ENCODE data around the gene CLN3. TPM values are rescaled to one million over a fixed set of nuclear protein-coding genes. Genes with fewer than 3 reads are reported as not detected.

CLN3 gene
- total and polyA plus RNA-seq, 5 donors = 10.0 to 17.9 (median 12.4) TPM

GRCh38 chr16:28498666-28499381, 7.0 kb upstream of the CLN3 start:
- Histone ChIP-seq H3K27ac (ENCODE audit: low read length) (no peak overlapping the region), H3K27me3 (ENCODE audit: control insufficient read depth, insufficient read depth) (no peaks in the 10 kb centered on the region), H3K4me3 (ENCODE audit: low read length) (no peak overlapping the region), H3K4me1 (ENCODE audit: control insufficient read depth, insufficient read depth, low read length) (no peaks in the 10 kb centered on the region), H3K9me3 (ENCODE audit: control insufficient read depth, low read length) (no peaks in the 10 kb centered on the region)
- intact Hi-C loops (cut with DNase I) = loop anchor here in 1 of 4 donors (10.0 kb wide), 1 partner anchor 116 kb away; the partner anchor contains the start of gene SULT1A1
- DNase-seq (peak in 1 of 3 donors; percentile 11), ATAC-seq (no peak)
- WGBS = 86% methylated on average over 15 of the region's 15 CpGs

GRCh38 chr16:28497861-28498599, 6.2 kb upstream of the CLN3 start:
- no peaks in the 10 kb centered on the region for H3K27me3 ChIP-seq (ENCODE audit: control insufficient read depth, insufficient read depth)
- 85% methylated on average over 33 of the region's 33 CpGs for WGBS
- intact Hi-C loops (cut with DNase I) = loop anchor here in 1 of 4 donors (10.0 kb wide), 1 partner anchor 117 kb away; the partner anchor contains the start of gene SULT1A1
- DNase-seq (no peak), ATAC-seq (no peak)
- no peak overlapping the region for H3K4me3 ChIP-seq (ENCODE audit: low read length)
- H3K4me1 ChIP-seq (ENCODE audit: control insufficient read depth, insufficient read depth, low read length) = no peaks in the 10 kb centered on the region
- no peaks in the 10 kb centered on the region for H3K9me3 ChIP-seq (ENCODE audit: control insufficient read depth, low read length)
- H3K27ac ChIP-seq (ENCODE audit: low read length) = no peak overlapping the region

- Histone ChIP-seq H3K4me3 (ENCODE audit: low read length) (no peak overlapping the region), H3K9me3 (ENCODE audit: control insufficient read depth, low read length) (no peaks in the 10 kb centered on the region), H3K27me3 (ENCODE audit: control insufficient read depth, insufficient read depth) (no peaks in the 10 kb centered on the region), H3K27ac (ENCODE audit: low read length) (no peak overlapping the region), H3K4me1 (ENCODE audit: control insufficient read depth, insufficient read depth, low read length) (no peaks in the 10 kb centered on the region)
- intact Hi-C loops (cut with DNase I) = loop anchor here in 1 of 4 donors (10.0 kb wide), 1 partner anchor 117 kb away; the partner anchor contains the start of gene SULT1A1
- ATAC-seq (no peak), DNase-seq (peak in 1 of 3 donors; percentile 11)
- 83% methylated on average over 9 of the region's 9 CpGs for WGBS
Observed at GRCh38 chr16:28497386-28497785, 5.5 kb upstream of the CLN3 start.

- Histone ChIP-seq H3K4me1 (ENCODE audit: control insufficient read depth, insufficient read depth, low read length) (no peaks in the 10 kb centered on the region), H3K4me3 (ENCODE audit: low read length) (no peak overlapping the region), H3K27ac (ENCODE audit: low read length) (no peak overlapping the region), H3K27me3 (ENCODE audit: control insufficient read depth, insufficient read depth) (no peaks in the 10 kb centered on the region), H3K9me3 (ENCODE audit: control insufficient read depth, low read length) (no peaks in the 10 kb centered on the region)
- DNase-seq (peak in 1 of 3 donors; percentile 19), ATAC-seq (no peak)
- 63% methylated on average over 19 of the region's 19 CpGs for WGBS
- intact Hi-C loops (cut with DNase I) = loop anchor here in 1 of 4 donors (10.0 kb wide), 1 partner anchor 118 kb away; the partner anchor contains the start of gene SULT1A1
Observed at GRCh38 chr16:28496844-28497243, 5.0 kb upstream of the CLN3 start.

- H3K27ac ChIP-seq (ENCODE audit: low read length) = no peak overlapping the region
- H3K4me3 ChIP-seq (ENCODE audit: low read length) = no peak overlapping the region
- no peaks in the 10 kb centered on the region for H3K27me3 ChIP-seq (ENCODE audit: control insufficient read depth, insufficient read depth)
- DNase-seq (no peak), ATAC-seq (no peak)
- 87% methylated on average over 20 of the region's 20 CpGs for WGBS
- intact Hi-C loops (cut with DNase I) = loop anchor here in 1 of 4 donors (10.0 kb wide), 1 partner anchor 119 kb away; the partner anchor contains the start of gene SULT1A1
- H3K9me3 ChIP-seq (ENCODE audit: control insufficient read depth, low read length) = no peaks in the 10 kb centered on the region
- no peaks in the 10 kb centered on the region for H3K4me1 ChIP-seq (ENCODE audit: control insufficient read depth, insufficient read depth, low read length)
Observed at GRCh38 chr16:28495795-28496749, 4.2 kb upstream of the CLN3 start.

GRCh38 chr16:28495098-28495793, 3.4 kb upstream of the CLN3 start:
- intact Hi-C loops (cut with DNase I) = loop anchor here in 1 of 4 donors (10.0 kb wide), 1 partner anchor 120 kb away; the partner anchor contains the start of gene SULT1A1
- WGBS = 77% methylated on average over 13 of the region's 13 CpGs
- peak in 1 of 3 donors; percentile 52 for DNase-seq
- no peaks in the 10 kb centered on the region for H3K9me3 ChIP-seq (ENCODE audit: control insufficient read depth, low read length)
- no peaks in the 10 kb centered on the region for H3K4me1 ChIP-seq (ENCODE audit: control insufficient read depth, insufficient read depth, low read length)
- no peak for ATAC-seq
- no peaks in the 10 kb centered on the region for H3K27me3 ChIP-seq (ENCODE audit: control insufficient read depth, insufficient read depth)
- peak overlapping the region; percentile 16 for H3K4me3 ChIP-seq (ENCODE audit: low read length)
- H3K27ac ChIP-seq (ENCODE audit: low read length) = no peak overlapping the region

GRCh38 chr16:28494121-28494851, 2.4 kb upstream of the CLN3 start, which contains the start of gene APOBR:
APOBR (plus strand) TSS chr16:28494643; CDS start chr16:28494682, 39 bp downstream.
- peak in 2 of 3 donors; percentile 64 to 68 for DNase-seq
- Histone ChIP-seq H3K4me3 (ENCODE audit: low read length) (peak within 1 kb of the TSS; percentile 16), H3K9me3 (ENCODE audit: control insufficient read depth, low read length) (no peaks in the 10 kb centered on the region), H3K27ac (ENCODE audit: low read length) (peak within 1 kb of the TSS; percentile 14), H3K4me1 (ENCODE audit: control insufficient read depth, insufficient read depth, low read length) (no peaks in the 10 kb centered on the region), H3K27me3 (ENCODE audit: control insufficient read depth, insufficient read depth) (no peaks in the 10 kb centered on the region)
- no peak for ATAC-seq
- intact Hi-C loops (cut with DNase I) = loop anchor here in 2 of 4 donors (5.0 to 10.0 kb wide), 2 partner anchors 53 to 121 kb away; partner anchors contain the start of gene SULT1A1 (in 1 of the 2)
- 54% methylated on average over 12 of the region's 12 CpGs for WGBS

- H3K4me1 ChIP-seq (ENCODE audit: control insufficient read depth, insufficient read depth, low read length) = no peaks in the 10 kb centered on the region
- intact Hi-C loops (cut with DNase I) = loop anchor here in 2 of 4 donors (5.0 to 10.0 kb wide), 2 partner anchors 55 to 122 kb away; partner anchors contain the start of gene SULT1A1 (in 1 of the 2)
Observed at GRCh38 chr16:28492511-28492910, 637 bp upstream of the CLN3 start.

GRCh38 chr16:28491230-28491969, 474 bp downstream of the CLN3 start:
- intact Hi-C loops (cut with DNase I) = loop anchor here in 2 of 4 donors (5.0 to 10.0 kb wide), 2 partner anchors 56 to 123 kb away; partner anchors contain the start of gene SULT1A1 (in 1 of the 2)
- Histone ChIP-seq H3K27me3 (ENCODE audit: control insufficient read depth, insufficient read depth) (no peaks in the 10 kb centered on the region), H3K27ac (ENCODE audit: low read length) (peak overlapping the region; percentile 76), H3K9me3 (ENCODE audit: control insufficient read depth, low read length) (no peaks in the 10 kb centered on the region), H3K4me1 (ENCODE audit: control insufficient read depth, insufficient read depth, low read length) (no peaks in the 10 kb centered on the region), H3K4me3 (ENCODE audit: low read length) (peak overlapping the region; percentile 96)
- ATAC-seq (peak; percentile 53 to 63), DNase-seq (peak; percentile 42 to 79 (median 77))
- under 1% methylated on average over 42 of the region's 42 CpGs for whole genome bisulfite sequencing

More at GRCh38 chr16:28492511-28492910, 637 bp upstream of the CLN3 start:
- Histone ChIP-seq H3K9me3 (ENCODE audit: control insufficient read depth, low read length) (no peaks in the 10 kb centered on the region), H3K27me3 (ENCODE audit: control insufficient read depth, insufficient read depth) (no peaks in the 10 kb centered on the region), H3K27ac (ENCODE audit: low read length) (no peak overlapping the region), H3K4me3 (ENCODE audit: low read length) (peak overlapping the region; percentile 96)
- 49% methylated on average over 4 of the region's 4 CpGs for whole genome bisulfite sequencing
- DNase-seq = no peak
- no peak for ATAC-seq
